WTC11 (cell line): Measurements from ENCODE around the gene FLT4. TPM values are rescaled to one million over a fixed set of nuclear protein-coding genes. Genes with fewer than 3 reads are reported as not detected.

ENCODE experiments used
- ATAC-seq: fragments of 200-7000 bp; cut with Tn5 transposase; 2 replicates; pipeline ENCODE4 v1.10.0; 2021; ENCODE audit warnings: mild to moderate bottlenecking, moderate library complexity
- CTCF ChIA-PET: fragments of 300-600 bp; sonication (Branson Sonifier 250); formaldehyde crosslinking; loops from one replicate; lab custom pipeline; 2021; ENCODE audit warnings: antibody characterized with exemption; lab: Charles Lee
- POLR2A ChIA-PET: fragments of 350-600 bp; sonication (Branson Sonifier 250); formaldehyde crosslinking; loops from one replicate; lab custom pipeline; 2021; ENCODE audit warnings: antibody characterized with exemption; lab: Charles Lee
- DNase-seq: peaks from one replicate; pipeline ENCODE4 v3.0.0; 2021; ENCODE audit warnings: low spot score
- H3K27ac Mint-ChIP-seq: 2 replicates; pipeline ENCODE4 v1.8.0; 2021; ENCODE audit warnings: mixed read lengths
- H3K27me3 Mint-ChIP-seq: 2 replicates; pipeline ENCODE4 v1.8.0; 2021; ENCODE audit warnings: low read depth, mild to moderate bottlenecking, moderate library complexity, mixed read lengths
- H3K36me3 Mint-ChIP-seq: 2 replicates; pipeline ENCODE4 v1.8.0; 2021; ENCODE audit warnings: mixed read lengths
- H3K4me1 Mint-ChIP-seq: 2 replicates; pipeline ENCODE4 v1.8.0; 2022; ENCODE audit warnings: mixed read lengths
- H3K4me3 Mint-ChIP-seq: 2 replicates; pipeline ENCODE4 v1.8.0; 2021; ENCODE audit warnings: mild to moderate bottlenecking, moderate library complexity, mixed read lengths
- H3K9me3 Mint-ChIP-seq: 2 replicates; pipeline ENCODE4 v1.8.0; 2021; ENCODE audit warnings: mixed read lengths
- AR ChIP-seq: fragments of 250-450 bp; sonication (Bioruptor Pico); IDR thresholded peaks from 2 replicates; pipeline ENCODE4 v1.9.0; 2021; ENCODE audit warnings: mild to moderate bottlenecking
- ARID4B ChIP-seq: sonication (generic); formaldehyde crosslinking; IDR thresholded peaks from 2 replicates; pipeline ENCODE4 v1.8.0; 2023; ENCODE audit warnings: missing genetic modification reagents, mild to moderate bottlenecking, borderline replicate concordance
- ATF3 ChIP-seq: sonication (generic); formaldehyde crosslinking; conservative IDR thresholded peaks from 2 replicates; pipeline ENCODE4 v1.8.1; 2022; ENCODE audit warnings: mild to moderate bottlenecking, missing genetic modification reagents
- CREB1 ChIP-seq: sonication (generic); formaldehyde crosslinking; IDR thresholded peaks from 2 replicates; pipeline ENCODE4 v1.8.0; 2023; ENCODE audit warnings: mild to moderate bottlenecking, missing genetic modification reagents
- GRHL2 ChIP-seq: fragments of 250-450 bp; sonication (Bioruptor Pico); IDR thresholded peaks from 2 replicates; pipeline ENCODE4 v1.8.0; 2022; ENCODE audit warnings: mild to moderate bottlenecking, moderate library complexity; ENCODE audit not compliant: insufficient replicate concordance, severe bottlenecking
- NR3C1 ChIP-seq: sonication (generic); formaldehyde crosslinking; conservative IDR thresholded peaks from 2 replicates; pipeline ENCODE4 v1.8.1; 2023; ENCODE audit warnings: low read depth, mild to moderate bottlenecking, missing genetic modification reagents
- OVOL2 ChIP-seq: fragments of 250-450 bp; sonication (Bioruptor Pico); IDR thresholded peaks from 2 replicates; pipeline ENCODE4 v1.9.0; 2021; ENCODE audit warnings: mild to moderate bottlenecking, borderline replicate concordance
- PRRX2 ChIP-seq: fragments of 250-450 bp; sonication (Bioruptor Pico); IDR thresholded peaks from 2 replicates; pipeline ENCODE4 v1.8.0; 2021; ENCODE audit warnings: mild to moderate bottlenecking
- SMAD3 ChIP-seq: sonication (generic); formaldehyde crosslinking; IDR thresholded peaks from 2 replicates; pipeline ENCODE4 v1.8.0; 2022; ENCODE audit warnings: missing genetic modification reagents, mild to moderate bottlenecking, borderline replicate concordance
- TP53 ChIP-seq: sonication (generic); formaldehyde crosslinking; IDR thresholded peaks from 2 replicates; pipeline ENCODE4 v1.8.1; 2023; ENCODE audit warnings: mild to moderate bottlenecking, missing genetic modification reagents
- ZNF512 ChIP-seq: sonication (generic); formaldehyde crosslinking; IDR thresholded peaks from 2 replicates; pipeline ENCODE4 v1.8.1; 2022; ENCODE audit warnings: missing genetic modification reagents, borderline replicate concordance
- total RNA-seq: library from RNA; stranded (reverse); gene quantifications from 3 replicates; pipeline ENCODE4 v1.2.3, GENCODE V29; 2021
- TF ChIP-seq, protein P1 (sequence below): sonication (generic); formaldehyde crosslinking; IDR thresholded peaks from 2 replicates; pipeline ENCODE4 v1.8.1; 2023; ENCODE audit warnings: mild to moderate bottlenecking, missing genetic modification reagents
- TF ChIP-seq, protein P2 (sequence below): fragments of 250-450 bp; sonication (Bioruptor Pico); conservative IDR thresholded peaks from 2 replicates; pipeline ENCODE4 v1.9.0; 2021; ENCODE audit warnings: mild to moderate bottlenecking
- TF ChIP-seq, protein P3 (sequence below): sonication (generic); formaldehyde crosslinking; IDR thresholded peaks from 2 replicates; pipeline ENCODE4 v1.8.0; 2023; ENCODE audit warnings: mild to moderate bottlenecking, missing genetic modification reagents
- TF ChIP-seq, protein P4 (sequence below): sonication (generic); formaldehyde crosslinking; IDR thresholded peaks from 2 replicates; pipeline ENCODE4 v1.8.1; 2022; ENCODE audit warnings: mild to moderate bottlenecking, moderate library complexity, missing genetic modification reagents
- TF ChIP-seq, protein P5 (sequence below): sonication (generic); formaldehyde crosslinking; IDR thresholded peaks from 2 replicates; pipeline ENCODE4 v1.8.0; 2022; ENCODE audit warnings: mild to moderate bottlenecking, missing genetic modification reagents

Gene FLT4
- total RNA-seq, 1 experiment from 2014 or later = 12.4 TPM

GRCh38 chr5:180642181-180642775, 7.1 kb downstream of the FLT4 start:
- CTCF ChIA-PET = interaction anchor here (0.7 to 4.1 kb wide), 4 partner anchors 23 to 661 kb away, joined by 3 to 30 read pairs (median 3); no protein-coding TSS in a partner anchor
- peaks cover 5% of the 10 kb centered on the region for H3K27me3 Mint-ChIP-seq

More at GRCh38 chr5:180642181-180642775, 7.1 kb downstream of the FLT4 start:
- Mint-ChIP-seq H3K4me1 (no peaks in the 10 kb centered on the region), H3K36me3 (no peaks in the 10 kb centered on the region), H3K9me3 (no peaks in the 10 kb centered on the region), H3K27ac (no peak overlapping the region), H3K4me3 (no peak overlapping the region)
- ATAC-seq (no peak), DNase-seq (no peak)
- POLR2A ChIA-PET = no interaction called here
- TF ChIP-seq ARID4B (CRISPR knock-in tag) (no peak), AR (no peak), TP53 (CRISPR knock-in tag) (no peak), GRHL2 (CRISPR knock-in tag) (no peak), NR3C1 (CRISPR knock-in tag) (no peak), SMAD3 (CRISPR knock-in tag) (no peak), ATF3 (no peak), PRRX2 (CRISPR knock-in tag) (no peak), ZNF512 (CRISPR knock-in tag) (no peak), CREB1 (CRISPR knock-in tag) (no peak), OVOL2 (CRISPR knock-in tag) (no peak)
- TF ChIP-seq, protein P1, sequence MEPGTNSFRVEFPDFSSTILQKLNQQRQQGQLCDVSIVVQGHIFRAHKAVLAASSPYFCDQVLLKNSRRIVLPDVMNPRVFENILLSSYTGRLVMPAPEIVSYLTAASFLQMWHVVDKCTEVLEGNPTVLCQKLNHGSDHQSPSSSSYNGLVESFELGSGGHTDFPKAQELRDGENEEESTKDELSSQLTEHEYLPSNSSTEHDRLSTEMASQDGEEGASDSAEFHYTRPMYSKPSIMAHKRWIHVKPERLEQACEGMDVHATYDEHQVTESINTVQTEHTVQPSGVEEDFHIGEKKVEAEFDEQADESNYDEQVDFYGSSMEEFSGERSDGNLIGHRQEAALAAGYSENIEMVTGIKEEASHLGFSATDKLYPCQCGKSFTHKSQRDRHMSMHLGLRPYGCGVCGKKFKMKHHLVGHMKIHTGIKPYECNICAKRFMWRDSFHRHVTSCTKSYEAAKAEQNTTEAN = no peak
- TF ChIP-seq, protein P2, sequence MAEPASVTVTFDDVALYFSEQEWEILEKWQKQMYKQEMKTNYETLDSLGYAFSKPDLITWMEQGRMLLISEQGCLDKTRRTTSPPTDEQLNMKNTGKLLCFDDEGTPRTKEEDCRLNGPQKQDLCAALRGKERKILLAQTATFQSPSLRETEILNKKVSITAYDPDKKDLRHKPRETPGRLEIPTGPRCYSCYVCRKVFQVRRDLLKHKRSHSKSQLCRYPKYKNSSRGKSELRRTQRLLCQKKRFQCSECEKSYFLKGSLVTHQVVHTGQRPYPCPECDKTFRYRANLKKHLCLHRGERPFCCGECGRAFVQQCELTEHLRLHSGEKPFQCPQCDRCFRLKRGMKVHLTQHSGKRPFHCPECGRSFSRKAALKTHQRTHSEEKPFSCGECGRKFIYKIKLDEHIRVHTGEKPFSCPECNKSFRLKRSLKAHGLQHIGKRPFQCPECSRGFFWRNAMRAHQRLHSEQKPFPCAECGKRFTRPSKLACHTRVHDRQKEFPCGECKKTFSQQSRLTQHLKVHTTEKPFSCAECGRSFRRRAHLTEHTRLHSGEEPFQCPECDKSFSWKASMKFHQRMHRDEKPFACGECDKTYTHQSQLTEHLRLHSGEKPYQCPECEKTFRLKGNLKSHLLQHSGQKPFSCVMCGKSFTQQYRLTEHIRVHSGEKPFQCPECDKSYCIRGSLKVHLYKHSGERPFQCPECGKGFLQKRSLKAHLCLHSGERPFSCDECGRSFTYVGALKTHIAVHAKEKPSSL = no peak
- TF ChIP-seq, protein P3, sequence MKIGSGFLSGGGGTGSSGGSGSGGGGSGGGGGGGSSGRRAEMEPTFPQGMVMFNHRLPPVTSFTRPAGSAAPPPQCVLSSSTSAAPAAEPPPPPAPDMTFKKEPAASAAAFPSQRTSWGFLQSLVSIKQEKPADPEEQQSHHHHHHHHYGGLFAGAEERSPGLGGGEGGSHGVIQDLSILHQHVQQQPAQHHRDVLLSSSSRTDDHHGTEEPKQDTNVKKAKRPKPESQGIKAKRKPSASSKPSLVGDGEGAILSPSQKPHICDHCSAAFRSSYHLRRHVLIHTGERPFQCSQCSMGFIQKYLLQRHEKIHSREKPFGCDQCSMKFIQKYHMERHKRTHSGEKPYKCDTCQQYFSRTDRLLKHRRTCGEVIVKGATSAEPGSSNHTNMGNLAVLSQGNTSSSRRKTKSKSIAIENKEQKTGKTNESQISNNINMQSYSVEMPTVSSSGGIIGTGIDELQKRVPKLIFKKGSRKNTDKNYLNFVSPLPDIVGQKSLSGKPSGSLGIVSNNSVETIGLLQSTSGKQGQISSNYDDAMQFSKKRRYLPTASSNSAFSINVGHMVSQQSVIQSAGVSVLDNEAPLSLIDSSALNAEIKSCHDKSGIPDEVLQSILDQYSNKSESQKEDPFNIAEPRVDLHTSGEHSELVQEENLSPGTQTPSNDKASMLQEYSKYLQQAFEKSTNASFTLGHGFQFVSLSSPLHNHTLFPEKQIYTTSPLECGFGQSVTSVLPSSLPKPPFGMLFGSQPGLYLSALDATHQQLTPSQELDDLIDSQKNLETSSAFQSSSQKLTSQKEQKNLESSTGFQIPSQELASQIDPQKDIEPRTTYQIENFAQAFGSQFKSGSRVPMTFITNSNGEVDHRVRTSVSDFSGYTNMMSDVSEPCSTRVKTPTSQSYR = no peak
- TF ChIP-seq, protein P4, sequence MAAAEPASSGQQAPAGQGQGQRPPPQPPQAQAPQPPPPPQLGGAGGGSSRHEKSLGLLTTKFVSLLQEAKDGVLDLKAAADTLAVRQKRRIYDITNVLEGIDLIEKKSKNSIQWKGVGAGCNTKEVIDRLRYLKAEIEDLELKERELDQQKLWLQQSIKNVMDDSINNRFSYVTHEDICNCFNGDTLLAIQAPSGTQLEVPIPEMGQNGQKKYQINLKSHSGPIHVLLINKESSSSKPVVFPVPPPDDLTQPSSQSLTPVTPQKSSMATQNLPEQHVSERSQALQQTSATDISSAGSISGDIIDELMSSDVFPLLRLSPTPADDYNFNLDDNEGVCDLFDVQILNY = no peak
- TF ChIP-seq, protein P5, sequence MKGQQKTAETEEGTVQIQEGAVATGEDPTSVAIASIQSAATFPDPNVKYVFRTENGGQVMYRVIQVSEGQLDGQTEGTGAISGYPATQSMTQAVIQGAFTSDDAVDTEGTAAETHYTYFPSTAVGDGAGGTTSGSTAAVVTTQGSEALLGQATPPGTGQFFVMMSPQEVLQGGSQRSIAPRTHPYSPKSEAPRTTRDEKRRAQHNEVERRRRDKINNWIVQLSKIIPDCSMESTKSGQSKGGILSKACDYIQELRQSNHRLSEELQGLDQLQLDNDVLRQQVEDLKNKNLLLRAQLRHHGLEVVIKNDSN (CRISPR knock-in tag) = no peak
